Measurements from ENCODE around the gene NPAS3.

DNA sequence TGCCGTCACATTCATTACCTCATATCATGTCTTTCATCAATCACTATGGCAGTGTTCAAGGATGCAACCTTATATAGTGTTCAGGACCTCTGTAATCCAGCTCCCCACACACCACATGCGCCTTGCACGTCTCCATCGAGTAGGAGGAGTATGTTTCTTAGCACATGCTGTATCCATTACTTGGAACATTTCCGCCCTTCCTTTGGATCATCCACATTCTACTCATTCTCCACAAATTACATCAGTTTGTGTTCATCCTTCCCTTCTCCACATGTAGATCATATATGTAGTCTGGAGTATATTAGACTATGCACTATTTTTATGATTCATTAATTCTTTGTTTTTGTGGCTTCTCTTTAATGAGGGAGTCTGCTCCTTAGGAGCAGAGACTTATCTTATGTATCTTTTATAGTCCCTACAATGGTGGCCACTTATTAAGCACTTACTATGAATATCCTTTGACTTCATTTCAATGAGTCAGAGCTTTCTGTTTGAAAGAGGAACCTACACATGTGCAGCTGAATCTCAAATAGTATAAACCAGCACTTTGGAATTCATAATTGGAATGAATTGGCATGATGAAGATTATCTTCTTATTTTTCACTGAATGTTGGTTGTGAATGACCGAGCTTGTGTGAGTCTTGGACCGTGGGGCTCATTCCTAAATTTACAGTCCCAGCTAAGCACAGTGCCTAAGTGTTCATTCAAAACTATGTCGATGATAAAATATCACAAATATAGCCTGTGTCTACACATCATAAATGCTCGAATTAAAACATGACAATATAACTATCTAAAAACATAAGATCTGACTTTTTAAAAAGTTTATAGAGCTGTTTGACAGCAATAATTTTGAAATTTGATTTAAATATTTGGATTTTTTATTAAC lies 30.2 kb upstream of the NPAS3 start:
- TF ChIP-seq REST (IDR thresholded peaks at IDR 0.05; ENCODE audit: insufficient read depth in 1 of 2, low read depth in 2 of 2, low read length in 2 of 2) (no peak), SIN3A (IDR thresholded peaks at IDR 0.05; ENCODE audit: borderline replicate concordance, insufficient read depth, low read length) (no peak), POLR2AphosphoS5 (IDR thresholded peaks at IDR 0.05; ENCODE audit: low read depth, low read length) (no peak), FOXP2 (optimal IDR thresholded peaks at IDR 0.05; ENCODE audit: borderline replicate concordance, extremely low read depth, extremely low read length, insufficient read depth) (no peak), TAF1 (IDR thresholded peaks at IDR 0.05; ENCODE audit: borderline replicate concordance, insufficient read depth, low read length) (no peak)

Measured in PFSK-1 (cell line).